ENCODE measurements around the gene OTUB2.
"Not testable (repeated sequence)": the region's sequence is repeated elsewhere in the genome, so short reads cannot be mapped to it uniquely, and the experiment has no call there.

The OTUB2 gene

DNA sequence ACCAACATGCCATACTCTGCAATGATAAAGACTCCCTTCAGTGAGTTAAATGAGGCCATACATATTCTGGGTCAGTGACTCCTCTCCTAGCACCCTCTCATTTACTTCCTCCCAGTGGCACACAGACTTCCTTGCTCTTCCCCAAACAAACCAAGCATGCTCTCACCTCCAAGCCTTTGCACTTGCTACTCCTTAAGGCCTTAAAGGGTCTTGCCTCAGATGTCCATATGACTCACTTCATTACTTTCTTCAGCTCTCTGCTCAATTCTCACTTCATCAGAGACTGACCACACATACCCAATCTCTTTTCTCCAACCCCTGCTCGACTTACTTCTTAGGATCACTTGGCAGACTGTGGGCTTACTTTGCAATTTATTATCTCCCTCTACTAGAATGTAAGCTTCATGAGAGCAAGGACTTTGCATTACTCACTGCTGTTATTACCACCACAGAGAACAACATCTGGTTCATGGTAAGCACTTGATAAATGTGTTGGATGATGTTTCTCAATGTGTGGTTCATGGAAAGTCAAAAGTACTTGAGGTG is 32.1 kb downstream of the OTUB2 start:
- H3K4me3 ChIP-seq (ENCODE audit: low read length) = no peak overlapping the region
- no peak for TF ChIP-seq ZNF274 (IDR thresholded peaks at IDR 0.05; ENCODE audit: low read depth, low read length)

GRCh38 chr14:94058674-94059138 is 32.6 kb downstream of the OTUB2 start:
- no peak overlapping the region for H3K4me3 ChIP-seq (ENCODE audit: low read length)
- TF ChIP-seq ZNF274 (IDR thresholded peaks at IDR 0.05; ENCODE audit: low read depth, low read length) = no peak

DNA sequence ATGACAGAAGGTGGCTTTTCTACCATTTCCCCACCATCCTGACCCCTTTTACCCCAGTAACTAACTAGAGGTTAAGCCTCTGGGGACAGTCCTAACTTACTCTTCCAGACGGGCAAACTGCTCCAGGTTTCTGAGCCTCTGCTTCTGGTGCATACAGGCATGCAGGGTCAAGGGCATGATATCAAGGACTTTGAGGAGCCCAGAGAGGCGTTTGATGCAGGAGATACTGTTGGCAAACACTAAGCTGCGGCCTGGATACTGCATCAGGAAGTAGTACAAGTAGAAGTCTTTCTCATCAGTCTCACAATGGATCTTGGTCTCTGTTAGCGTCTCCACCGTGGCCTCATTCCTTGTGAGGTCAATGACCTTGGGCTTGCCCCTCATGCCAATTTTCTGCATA is 33.9 kb downstream of the OTUB2 start:
- no peak overlapping the region for H3K4me3 ChIP-seq (ENCODE audit: low read length)
- TF ChIP-seq ZNF274 (IDR thresholded peaks at IDR 0.05; ENCODE audit: low read depth, low read length) = no peak

GRCh38 chr14:94062344-94062940 is 36.3 kb downstream of the OTUB2 start:
- no peak for TF ChIP-seq ZNF274 (IDR thresholded peaks at IDR 0.05; ENCODE audit: low read depth, low read length)
- H3K4me3 ChIP-seq (ENCODE audit: low read length) = no peak overlapping the region

DNA sequence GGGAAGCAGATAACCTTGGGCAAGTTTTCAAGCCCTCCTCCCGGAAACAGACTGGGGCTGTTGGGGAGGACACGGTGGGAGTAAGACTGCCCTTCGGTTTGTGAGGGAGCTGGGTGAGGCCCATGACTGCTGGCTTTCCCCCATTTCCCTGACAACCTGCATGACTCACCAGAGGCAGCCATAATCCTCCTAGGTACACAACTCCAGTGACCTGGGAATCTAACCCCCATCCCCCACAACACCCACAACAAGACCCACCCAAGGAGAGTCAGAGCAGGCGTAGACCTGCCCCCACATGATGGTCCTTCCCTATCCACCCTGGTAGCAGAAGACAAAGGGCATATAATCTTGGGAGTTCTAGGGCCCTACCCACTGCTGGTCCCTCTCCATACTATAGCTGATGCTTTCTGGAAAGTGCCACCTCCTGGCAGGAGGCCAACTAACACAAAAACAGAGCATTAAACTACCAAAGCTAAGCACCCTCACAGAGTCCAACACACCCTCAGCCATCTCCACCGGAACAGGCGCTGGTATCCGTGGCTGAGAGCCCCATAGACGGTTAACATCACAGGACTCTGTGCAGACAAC is 40.0 kb downstream of the OTUB2 start:
- no peak overlapping the region for H3K4me3 ChIP-seq (ENCODE audit: low read length)
- TF ChIP-seq ZNF274 (IDR thresholded peaks at IDR 0.05; ENCODE audit: low read depth, low read length) = no peak

- H3K4me3 ChIP-seq (ENCODE audit: low read length) = not testable (repeated sequence)
These were observed 45.9 kb downstream of the OTUB2 start for GRCh38 chr14:94072076-94072475.

DNA sequence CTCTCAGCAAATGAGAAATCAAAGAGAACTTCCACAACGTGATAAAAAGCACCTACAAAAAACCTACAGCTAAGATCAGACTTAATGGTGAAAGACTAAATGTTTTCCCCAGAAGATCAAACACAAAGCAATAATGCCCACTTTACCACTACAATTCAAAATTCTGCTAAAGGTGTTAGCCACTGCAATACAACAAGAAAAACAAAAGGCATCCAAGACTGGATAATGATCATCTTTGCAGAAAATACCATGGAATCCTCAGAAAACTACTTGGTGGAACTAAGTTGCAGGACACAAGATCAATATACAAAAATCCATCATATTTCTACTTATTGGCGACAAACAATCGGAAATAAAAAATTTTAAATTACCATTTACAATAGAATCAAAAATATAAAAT is 48.4 kb downstream of the OTUB2 start:
- TF ChIP-seq ZNF274 (IDR thresholded peaks at IDR 0.05; ENCODE audit: low read depth, low read length) = no peak
- no peak overlapping the region for H3K4me3 ChIP-seq (ENCODE audit: low read length)

GRCh38 chr14:94075008-94075407 is 48.9 kb downstream of the OTUB2 start:
- no peak overlapping the region for H3K4me3 ChIP-seq (ENCODE audit: low read length)
- no peak for TF ChIP-seq ZNF274 (IDR thresholded peaks at IDR 0.05; ENCODE audit: low read depth, low read length)

DNA sequence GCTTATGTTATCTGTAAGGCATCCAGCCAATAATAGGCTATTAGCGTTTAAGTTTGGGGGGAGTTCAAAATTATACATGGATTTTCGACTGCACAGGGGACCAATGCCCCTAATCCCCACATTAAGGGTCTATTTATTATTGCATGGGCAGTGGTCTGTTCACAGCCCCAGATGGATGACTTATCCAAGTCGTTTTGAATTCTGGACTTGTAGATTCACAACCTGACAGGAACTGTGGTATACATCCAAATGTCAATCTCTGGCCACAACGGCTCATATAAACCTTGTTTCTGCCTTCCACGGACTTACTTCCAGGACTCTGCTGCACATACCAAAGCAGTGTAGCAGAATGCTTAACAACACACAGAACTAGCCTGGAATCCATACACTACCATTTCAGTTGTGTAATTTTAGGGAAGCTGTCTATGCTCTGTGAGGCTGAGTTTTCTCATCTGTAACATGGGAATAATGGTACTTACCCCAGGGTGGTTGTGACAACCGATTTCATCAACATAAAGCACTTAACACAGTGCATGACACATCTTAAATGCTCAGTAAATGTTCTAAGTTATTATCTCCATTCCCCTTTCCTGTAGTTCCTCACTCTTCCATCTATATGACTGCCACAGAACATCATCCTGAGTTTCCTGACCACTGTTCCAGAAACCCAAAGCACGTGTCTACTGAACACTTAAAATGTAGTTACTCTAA is 51.1 kb downstream of the OTUB2 start:
- no peak for TF ChIP-seq ZNF274 (IDR thresholded peaks at IDR 0.05; ENCODE audit: low read depth, low read length)
- no peak overlapping the region; the same call in 1 of the 2 replicates for H3K4me3 ChIP-seq (ENCODE audit: low read length)

GRCh38 chr14:94077823-94078222 is 51.7 kb downstream of the OTUB2 start:
- H3K4me3 ChIP-seq (ENCODE audit: low read length) = no peak overlapping the region; the same call in 1 of the 2 replicates
- no peak for TF ChIP-seq ZNF274 (IDR thresholded peaks at IDR 0.05; ENCODE audit: low read depth, low read length)

DNA sequence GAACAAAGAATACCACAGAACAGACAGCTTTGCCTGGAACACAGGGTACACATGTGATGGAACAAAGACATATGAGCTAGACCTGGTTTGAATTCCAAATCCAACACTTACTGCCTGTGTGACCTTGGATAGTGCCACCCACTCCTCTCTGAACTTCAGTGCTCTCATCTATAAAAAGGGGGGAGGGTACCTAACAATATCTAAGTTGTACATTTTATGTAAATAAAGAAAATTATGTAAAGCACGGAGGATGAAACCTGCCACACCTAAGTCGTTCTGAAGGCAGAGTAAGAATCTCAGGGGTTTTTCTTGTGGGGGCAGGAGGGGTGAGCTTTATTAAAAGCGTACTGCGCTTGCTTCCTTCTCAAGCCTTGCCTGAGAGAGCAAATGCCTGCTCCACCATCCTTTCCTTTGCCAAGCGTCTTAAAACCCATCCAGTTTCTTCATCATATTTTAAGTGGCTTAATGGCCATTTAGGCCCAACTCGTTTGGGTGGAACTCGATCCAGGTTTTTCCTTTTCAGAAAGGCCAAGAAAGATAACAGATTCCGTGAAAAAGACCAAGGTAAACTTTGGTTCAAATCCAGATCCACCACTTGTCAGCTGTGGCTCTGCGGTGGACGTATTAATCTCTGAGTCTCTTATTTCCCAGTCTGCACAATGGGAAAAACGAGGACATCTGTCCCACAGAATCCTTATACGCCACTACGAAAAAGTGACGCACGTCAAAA is 53.9 kb downstream of the OTUB2 start:
- H3K4me3 ChIP-seq (ENCODE audit: low read length) = peak overlapping the region; percentile 85
- TF ChIP-seq ZNF274 (IDR thresholded peaks at IDR 0.05; ENCODE audit: low read depth, low read length) = no peak

- H3K4me3 ChIP-seq (ENCODE audit: low read length) = peak within 1 kb of the TSS; percentile 85
- TF ChIP-seq ZNF274 (IDR thresholded peaks at IDR 0.05; ENCODE audit: low read depth, low read length) = no peak
These were observed 54.7 kb downstream of the OTUB2 start, which contains the start of the genes DDX24 and IFI27L1 for GRCh38 chr14:94080621-94081385. TSS of gene DDX24 (minus strand) at chr14:94081202. CDS start at chr14:94079742, 1,460 bp downstream. TSS of gene IFI27L1 (plus strand) at chr14:94081310. CDS start at chr14:94096938, 15,628 bp downstream.

DNA sequence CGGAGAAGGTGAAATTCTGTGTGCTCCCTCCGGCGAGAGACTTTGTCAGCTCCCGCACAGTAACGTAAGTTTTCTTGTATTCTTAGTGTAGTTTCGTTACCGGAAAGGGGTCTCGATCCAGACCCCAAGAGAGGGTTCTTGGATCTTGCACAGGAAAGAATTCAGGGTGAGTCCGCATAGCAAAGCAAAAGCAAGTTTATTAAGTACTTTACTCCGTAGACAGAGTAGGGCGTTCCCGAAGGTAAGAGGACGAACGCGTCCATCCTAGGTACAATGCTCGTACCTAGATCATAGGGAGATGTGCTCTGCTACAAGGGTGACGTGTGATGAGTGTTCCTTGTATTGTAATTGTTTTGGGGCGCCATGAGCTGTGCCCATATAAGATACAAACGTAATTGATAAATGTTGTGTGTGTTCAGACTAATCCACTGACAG is 55.3 kb downstream of the OTUB2 start:
- no peak for TF ChIP-seq ZNF274 (IDR thresholded peaks at IDR 0.05; ENCODE audit: low read depth, low read length)
- peak overlapping the region; percentile 85 for H3K4me3 ChIP-seq (ENCODE audit: low read length)

Data from GM08714 (cell line).